Stimulated activated CD8-positive, alpha-beta memory T cell treated with anti-CD3 and anti-CD28 coated beads, Interleukin-7, amount 100 ng/mL, for 48 hours (primary cell): ENCODE measurements around the gene ARPC5L.
"Not testable (repeated sequence)": the region's sequence is repeated elsewhere in the genome, so short reads cannot be mapped to it uniquely, and the experiment has no call there.

Experiments used
- DNase-seq, 2 donors: peaks; one replicate each; pipeline ENCODE4 v3.0.0-alpha.2; 2020; ENCODE audit warnings: low read depth in 1 of 2; ENCODE audit errors: extremely low read depth in 1 of 2

ARPC5L gene

GRCh38 chr9:124840300-124840833 lies 21.6 kb upstream of the ARPC5L start:
- DNase-seq = no peak

- no peak for DNase-seq
Measured at GRCh38 chr9:124841075-124841821, 20.7 kb upstream of the ARPC5L start.

GRCh38 chr9:124843456-124844034 lies 18.4 kb upstream of the ARPC5L start:
- no peak for DNase-seq

- DNase-seq = no peak
Measured at GRCh38 chr9:124844291-124844690, 17.6 kb upstream of the ARPC5L start.

- DNase-seq = not testable (repeated sequence)
Measured at GRCh38 chr9:124846467-124846866, 15.5 kb upstream of the ARPC5L start.

- DNase-seq = no peak
Measured at GRCh38 chr9:124846969-124847368, 15.0 kb upstream of the ARPC5L start.

GRCh38 chr9:124849801-124850200 lies 12.1 kb upstream of the ARPC5L start:
- no peak for DNase-seq

- no peak for DNase-seq
Measured at GRCh38 chr9:124852121-124852828, 9.7 kb upstream of the ARPC5L start.

GRCh38 chr9:124852829-124853531 lies 8.9 kb upstream of the ARPC5L start, which contains the start of gene WDR38:
Gene WDR38 (plus strand): TSS chr9:124853460. CDS start chr9:124853532, 72 bp downstream.
- DNase-seq = peak; percentile 63 to 73

- no peak for DNase-seq
Measured at GRCh38 chr9:124853605-124854143, 8.3 kb upstream of the ARPC5L start.

- no peak for DNase-seq
Measured at GRCh38 chr9:124854161-124854560, 7.8 kb upstream of the ARPC5L start.

GRCh38 chr9:124854822-124855221 lies 7.1 kb upstream of the ARPC5L start:
- DNase-seq = no peak

- DNase-seq = no peak
Measured at GRCh38 chr9:124855566-124855943, 6.4 kb upstream of the ARPC5L start.

GRCh38 chr9:124855944-124856765 lies 5.8 kb upstream of the ARPC5L start:
- no peak for DNase-seq

- no peak for DNase-seq
Measured at GRCh38 chr9:124857533-124858162, 4.3 kb upstream of the ARPC5L start.

GRCh38 chr9:124858330-124859046 lies 3.4 kb upstream of the ARPC5L start:
- no peak for DNase-seq

GRCh38 chr9:124859803-124860581 lies 1.9 kb upstream of the ARPC5L start:
- no peak for DNase-seq
